Panc1 (cell line): ENCODE data around the gene TMEM8B. TPM values are rescaled to one million over a fixed set of nuclear protein-coding genes. Genes with fewer than 3 reads are reported as not detected.

Experiments used
- ATAC-seq: fragments of 200-7000 bp; cut with Tn5 transposase; 2 replicates; pipeline ENCODE4 v1.9.1; 2020; ENCODE audit warnings: mild to moderate bottlenecking, moderate library complexity
- BruUV-seq: library from RNA; stranded (reverse); fragments of 400-500 nt; replicated peaks from 2 replicates; lab custom pipeline; 2021; lab: Mats Ljungman, UMichigan
- CTCF ChIA-PET: fragments of 300-600 bp; sonication (Branson Sonifier 250); formaldehyde crosslinking; loops from one replicate; lab custom pipeline; 2022; ENCODE audit warnings: antibody characterized with exemption; lab: Charles Lee
- POLR2A ChIA-PET: fragments of 300-600 bp; sonication (Branson Sonifier 250); formaldehyde crosslinking; loops from one replicate; lab custom pipeline; 2022; ENCODE audit warnings: antibody characterized with exemption; lab: Charles Lee
- DNase-seq: peaks from one replicate; pipeline ENCODE4 v3.0.0-alpha.2; 2010; ENCODE audit warnings: low read depth, low spot score
- H3K27ac ChIP-seq: 2 replicates; pipeline ENCODE4 v1.5.1; 2011; ENCODE audit warnings: mild to moderate bottlenecking, low read length, inconsistent platforms
- H3K27me3 ChIP-seq: fragments of 200-500 bp; sonication (Bioruptor generic); 2 replicates; pipeline ENCODE4 v1.6.0; 2014; ENCODE audit warnings: low read length, inconsistent platforms; ENCODE audit not compliant: control insufficient read depth, insufficient read depth
- H3K36me3 ChIP-seq: fragments of 200-500 bp; sonication (Bioruptor generic); 2 replicates; pipeline ENCODE4 v1.5.1; 2014; ENCODE audit warnings: inconsistent platforms, mild to moderate bottlenecking, low read length, moderate library complexity; ENCODE audit not compliant: control insufficient read depth, insufficient read depth
- H3K4me1 ChIP-seq: 2 replicates; pipeline ENCODE4 v1.5.1; 2011; ENCODE audit warnings: inconsistent platforms, mild to moderate bottlenecking, low read length, moderate library complexity; ENCODE audit not compliant: control insufficient read depth, insufficient read depth
- H3K4me3 ChIP-seq, 2 experiments: 2 replicates each; pipeline ENCODE4 v1.5.1; 2011 to 2012; ENCODE audit warnings: low read depth in 2 of 2, low read length in 2 of 2, mild to moderate bottlenecking in 2 of 2, inconsistent platforms in 1 of 2, moderate library complexity in 1 of 2
- H3K9me3 ChIP-seq: fragments of 200-500 bp; sonication (Bioruptor generic); 2 replicates; pipeline ENCODE4 v1.5.1; 2014; ENCODE audit warnings: low read depth, mild to moderate bottlenecking, inconsistent platforms, low read length, moderate library complexity; ENCODE audit not compliant: control insufficient read depth, insufficient read depth
- POLR2AphosphoS5 ChIP-seq: IDR thresholded peaks from 2 replicates; pipeline ENCODE4 v1.6.1; 2012; ENCODE audit warnings: mild to moderate bottlenecking, low read depth, low read length, moderate library complexity
- REST ChIP-seq, 2 experiments: IDR thresholded peaks; 2 replicates each; pipeline ENCODE4 v1.6.1; 2011 to 2012; ENCODE audit warnings: low read depth in 2 of 2, control low read depth in 1 of 2, low read length in 1 of 2, mild to moderate bottlenecking in 1 of 2, moderate library complexity in 1 of 2; ENCODE audit not compliant: insufficient read depth in 1 of 2
- SIN3A ChIP-seq: IDR thresholded peaks from 2 replicates; pipeline ENCODE4 v1.6.1; 2012; ENCODE audit warnings: low read depth, mild to moderate bottlenecking, low read length, moderate library complexity, borderline replicate concordance; ENCODE audit not compliant: insufficient read depth
- TCF7L2 ChIP-seq: IDR thresholded peaks from 2 replicates; pipeline ENCODE4 v1.6.1; 2011; ENCODE audit warnings: mild to moderate bottlenecking, low read depth, low read length, inconsistent platforms
- in situ Hi-C: cut with HindIII; loops from 2 replicates; pipeline ENCODE4 v1.10.0; 2016; ENCODE audit warnings: low sequenced_read_pairs, low pct_unique_long_range_greater_than_20kb
- intact Hi-C: fragments of 100-400 bp; cut with micrococcal nuclease; formaldehyde crosslinking; loops from one replicate; pipeline ENCODE4 v1.10.0; 2022; ENCODE audit not compliant: unreplicated experiment
- total RNA-seq: library from RNA; stranded (reverse); gene quantifications from one replicate; pipeline ENCODE4 v1.2.1, GENCODE V29; 2021; ENCODE audit not compliant: unreplicated experiment
- TF ChIP-seq, protein P1 (sequence below): fragments of 450-650 bp; IDR thresholded peaks from 2 replicates; pipeline ENCODE4 v1.5.1; 2017; ENCODE audit warnings: mild to moderate bottlenecking

Gene TMEM8B
- total RNA-seq, 1 experiment from 2014 or later: 7.9 TPM

DNA sequence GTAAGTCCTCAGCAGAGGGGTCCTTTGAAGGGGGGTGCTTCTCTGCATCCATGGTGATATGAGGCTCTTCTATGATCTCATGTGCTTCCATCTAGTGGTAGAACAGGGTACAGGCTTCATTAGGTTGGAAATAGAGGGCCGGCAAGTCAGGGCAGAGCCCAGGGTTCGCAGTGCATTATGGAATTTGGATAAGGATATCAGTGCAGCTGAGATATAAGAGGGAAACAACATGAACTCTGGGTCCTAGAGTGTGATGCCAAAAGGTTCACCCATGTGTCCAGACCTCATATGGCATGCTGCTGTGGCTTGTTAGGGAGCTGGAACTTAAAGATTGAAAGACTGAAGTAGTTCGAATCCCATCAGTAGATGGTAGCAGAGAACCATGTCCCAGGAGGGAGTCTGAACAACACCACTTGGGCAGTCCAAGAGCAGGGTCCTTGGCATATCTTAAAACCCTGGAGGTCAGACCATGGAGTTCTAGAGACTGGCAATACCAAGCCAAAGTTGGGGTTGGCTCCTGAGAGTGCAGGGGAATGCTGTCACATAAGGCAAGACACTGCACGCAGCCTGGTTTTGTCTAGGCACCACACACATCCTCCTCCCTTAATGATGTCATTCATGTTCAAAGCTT, 2.8 kb upstream of the TMEM8B start:
- H3K4me1 ChIP-seq: peaks cover 4% of the 10 kb centered on the region; the same call in 1 of the 2 replicates
- ChIA-PET CTCF (interaction anchor here (0.6 to 2.0 kb wide), 6 partner anchors 17 to 56 kb away, joined by 3 to 22 read pairs (median 4); no protein-coding TSS in a partner anchor), POLR2A (no interaction called here)
- no peak overlapping the region for H3K4me3 ChIP-seq
- intact Hi-C loops (loop anchor here (1.0 kb wide), 1 partner anchor 56 kb away; no protein-coding TSS in a partner anchor), in situ Hi-C loops (no loop called here)
- no peaks in the 10 kb centered on the region for H3K27me3 ChIP-seq
- no peak for TF ChIP-seq REST (IDR thresholded peaks at IDR 0.05; ENCODE audit: insufficient read depth in 1 of 2, low read depth in 2 of 2, low read length in 1 of 2)
- no peak for TF ChIP-seq SIN3A
- TF ChIP-seq, protein P1, sequence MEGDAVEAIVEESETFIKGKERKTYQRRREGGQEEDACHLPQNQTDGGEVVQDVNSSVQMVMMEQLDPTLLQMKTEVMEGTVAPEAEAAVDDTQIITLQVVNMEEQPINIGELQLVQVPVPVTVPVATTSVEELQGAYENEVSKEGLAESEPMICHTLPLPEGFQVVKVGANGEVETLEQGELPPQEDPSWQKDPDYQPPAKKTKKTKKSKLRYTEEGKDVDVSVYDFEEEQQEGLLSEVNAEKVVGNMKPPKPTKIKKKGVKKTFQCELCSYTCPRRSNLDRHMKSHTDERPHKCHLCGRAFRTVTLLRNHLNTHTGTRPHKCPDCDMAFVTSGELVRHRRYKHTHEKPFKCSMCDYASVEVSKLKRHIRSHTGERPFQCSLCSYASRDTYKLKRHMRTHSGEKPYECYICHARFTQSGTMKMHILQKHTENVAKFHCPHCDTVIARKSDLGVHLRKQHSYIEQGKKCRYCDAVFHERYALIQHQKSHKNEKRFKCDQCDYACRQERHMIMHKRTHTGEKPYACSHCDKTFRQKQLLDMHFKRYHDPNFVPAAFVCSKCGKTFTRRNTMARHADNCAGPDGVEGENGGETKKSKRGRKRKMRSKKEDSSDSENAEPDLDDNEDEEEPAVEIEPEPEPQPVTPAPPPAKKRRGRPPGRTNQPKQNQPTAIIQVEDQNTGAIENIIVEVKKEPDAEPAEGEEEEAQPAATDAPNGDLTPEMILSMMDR: peak; percentile 91
- no peak for TF ChIP-seq TCF7L2
- no peak for TF ChIP-seq POLR2AphosphoS5
- ATAC-seq (peak; percentile 62), DNase-seq (peak; percentile 57)
- no peaks in the 10 kb centered on the region for H3K9me3 ChIP-seq
- BruUV-seq: no TSS peak
- no peaks in the 10 kb centered on the region for H3K36me3 ChIP-seq
- H3K27ac ChIP-seq: no peak overlapping the region

- Histone ChIP-seq H3K36me3 (no peaks in the 10 kb centered on the region), H3K4me1 (peaks cover 4% of the 10 kb centered on the region; the same call in 1 of the 2 replicates), H3K27ac (no peak overlapping the region), H3K27me3 (no peaks in the 10 kb centered on the region), H3K4me3 (no peak overlapping the region), H3K9me3 (no peaks in the 10 kb centered on the region)
- no peak for DNase-seq
- TF ChIP-seq, protein P1: no peak
- TF ChIP-seq POLR2AphosphoS5: no peak
- no peak for TF ChIP-seq REST (IDR thresholded peaks at IDR 0.05; ENCODE audit: insufficient read depth in 1 of 2, low read depth in 2 of 2, low read length in 1 of 2)
- no peak for TF ChIP-seq TCF7L2
- no peak for TF ChIP-seq SIN3A
- ChIA-PET POLR2A (no interaction called here), CTCF (no interaction called here)
- no TSS peak for BruUV-seq
- in situ Hi-C loops (no loop called here), intact Hi-C loops (no loop called here)
- no peak for ATAC-seq
These were observed 1.5 kb upstream of the TMEM8B start for GRCh38 chr9:35827486-35827885.
